Hematopoietic multipotent progenitor cell treated with erythropoietin and hydrocortisone succinate and interleukin-3 and kit ligand, for 17 days (in vitro differentiated cells): Measurements from ENCODE around the gene ACTL7A.

Experiments used
- DNase-seq: peaks from one replicate; pipeline ENCODE4 v3.0.0-alpha.2; 2015; ENCODE audit warnings: low spot score

The ACTL7A gene

GRCh38 chr9:108850293-108850897, 11.7 kb upstream of the ACTL7A start:
- DNase-seq, result peak; percentile 13

DNA sequence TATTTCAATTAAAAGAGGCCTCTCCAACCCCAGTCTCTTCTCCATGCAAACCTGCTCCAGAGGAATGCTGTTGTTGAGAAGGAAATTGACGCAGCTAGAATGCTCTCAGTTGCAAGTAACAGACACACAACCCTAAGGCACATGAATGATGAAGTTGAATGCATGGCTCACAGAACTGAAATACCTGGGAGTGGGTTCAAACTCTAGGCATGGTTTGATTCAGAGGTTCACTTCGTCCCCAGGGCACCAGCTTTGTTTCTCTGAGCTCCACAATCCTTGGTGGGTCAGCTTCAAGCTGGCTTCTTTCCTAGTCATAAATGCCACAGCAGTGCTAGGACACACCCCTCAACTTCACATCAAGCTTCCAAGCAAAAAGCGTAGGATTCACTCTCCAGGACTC, 10.9 kb upstream of the ACTL7A start:
- no peak for DNase-seq

- no peak for DNase-seq
These were observed 10.0 kb upstream of the ACTL7A start for GRCh38 chr9:108852079-108852478.

DNA sequence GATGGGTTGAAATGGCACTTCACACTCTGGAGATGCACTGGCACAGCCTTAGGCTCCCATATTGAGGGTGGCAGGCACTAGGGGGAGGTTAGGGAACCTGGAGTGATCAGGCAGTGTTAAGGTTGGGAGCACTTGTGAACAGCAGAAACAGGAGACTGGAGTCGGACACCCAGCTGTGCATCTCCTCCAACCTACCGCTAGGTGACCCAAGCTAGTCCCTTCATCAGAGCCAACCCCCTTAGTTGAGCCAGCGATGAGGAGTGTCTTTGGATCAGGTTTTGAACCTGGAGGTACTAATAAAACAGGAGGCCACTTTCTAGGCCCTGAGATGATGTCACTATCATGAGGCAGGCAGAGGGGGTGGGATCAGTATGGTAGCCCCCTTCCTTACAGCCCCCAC, 8.0 kb upstream of the ACTL7A start:
- DNase-seq, result no peak

GRCh38 chr9:108854641-108855528, 7.2 kb upstream of the ACTL7A start:
- DNase-seq, result no peak

DNA sequence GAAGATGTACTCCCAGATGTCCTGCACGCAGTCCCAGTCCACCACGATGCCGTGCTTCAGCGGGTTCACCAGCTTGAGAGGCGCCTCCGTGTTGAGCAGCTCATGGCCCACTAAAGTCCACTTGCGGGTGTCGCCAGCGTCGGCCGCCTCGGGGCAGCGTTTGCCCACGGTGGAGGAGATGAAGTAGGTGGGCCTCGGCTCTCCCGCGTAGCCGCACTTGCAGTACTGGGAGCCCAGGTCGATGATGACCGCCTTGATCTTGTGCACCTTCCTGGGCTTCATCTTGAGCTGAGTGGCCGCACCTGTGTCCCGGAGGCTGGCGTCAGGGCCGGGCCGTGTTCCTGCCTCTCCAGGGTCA, 6.6 kb upstream of the ACTL7A start:
- DNase-seq, result no peak

- DNase-seq, result no peak
These were observed 6.2 kb upstream of the ACTL7A start, which contains the start of gene ACTL7B for GRCh38 chr9:108855888-108856287. Gene ACTL7B (minus strand): TSS chr9:108855986. CDS start chr9:108855930, 56 bp downstream.

DNA sequence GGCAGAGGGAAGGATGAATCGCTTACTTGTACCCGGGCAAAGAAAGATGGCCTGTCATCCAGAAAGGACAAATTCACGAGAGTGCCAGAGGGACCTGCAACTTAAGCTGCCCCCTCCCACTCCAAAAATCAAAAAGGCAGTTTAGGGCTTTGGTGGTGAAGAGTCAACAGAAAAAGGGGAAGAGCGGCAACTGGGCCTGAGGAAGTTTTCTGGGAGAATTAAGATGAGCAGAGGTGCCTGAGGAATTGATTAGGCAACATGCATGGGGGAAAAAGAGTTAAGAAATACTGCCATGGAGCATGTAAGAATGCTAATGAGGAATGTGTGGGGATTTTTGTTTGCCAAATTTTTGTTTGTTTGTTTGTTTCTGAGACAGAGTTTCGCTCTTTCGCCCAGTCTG, 4.5 kb upstream of the ACTL7A start:
- DNase-seq, result no peak

GRCh38 chr9:108859459-108860114, 2.5 kb upstream of the ACTL7A start:
- DNase-seq, result no peak

- no peak for DNase-seq
These were observed 1.7 kb upstream of the ACTL7A start for GRCh38 chr9:108860354-108860753.

DNA sequence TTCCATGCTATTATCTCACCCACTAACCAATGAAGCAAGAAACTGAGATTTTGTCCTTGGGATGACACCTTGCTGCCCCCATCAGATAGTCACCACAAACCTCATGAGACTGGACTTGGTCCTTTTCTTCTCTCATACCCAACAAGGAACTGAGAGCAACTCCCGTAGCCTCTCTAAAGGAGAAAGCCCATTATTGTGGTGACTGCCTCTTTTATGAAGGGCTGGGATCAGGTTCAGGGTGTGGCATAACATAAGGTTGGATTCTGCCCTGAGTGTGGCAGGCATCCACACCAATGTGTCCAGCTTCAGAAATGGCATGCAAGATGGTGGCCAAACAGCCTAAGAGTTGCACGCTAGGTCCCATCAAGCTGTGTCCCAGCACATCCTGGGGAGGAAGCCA, 1.3 kb upstream of the ACTL7A start:
- no peak for DNase-seq

- DNase-seq, result no peak
These were observed 602 bp upstream of the ACTL7A start for GRCh38 chr9:108861464-108861863.

DNA sequence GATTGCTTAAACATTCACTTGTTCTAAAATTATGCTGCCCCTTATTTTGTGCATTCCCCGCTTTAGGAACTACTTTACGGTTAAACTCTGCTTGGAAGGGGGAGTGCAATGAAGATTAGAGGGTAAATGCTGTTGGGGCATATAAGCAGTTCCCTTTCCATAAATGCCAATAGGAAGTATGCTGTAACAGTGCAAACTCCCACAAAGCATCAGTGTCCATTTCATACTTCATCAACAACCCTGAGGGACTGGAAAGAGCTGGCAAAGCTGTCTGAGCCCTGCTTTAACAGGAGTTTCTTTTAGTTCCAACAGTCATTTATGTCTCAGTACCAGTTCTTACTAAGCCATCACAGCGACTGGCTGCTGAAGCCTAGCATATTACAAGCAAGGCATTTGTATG, 1.8 kb downstream of the ACTL7A start:
- no peak for DNase-seq

DNA sequence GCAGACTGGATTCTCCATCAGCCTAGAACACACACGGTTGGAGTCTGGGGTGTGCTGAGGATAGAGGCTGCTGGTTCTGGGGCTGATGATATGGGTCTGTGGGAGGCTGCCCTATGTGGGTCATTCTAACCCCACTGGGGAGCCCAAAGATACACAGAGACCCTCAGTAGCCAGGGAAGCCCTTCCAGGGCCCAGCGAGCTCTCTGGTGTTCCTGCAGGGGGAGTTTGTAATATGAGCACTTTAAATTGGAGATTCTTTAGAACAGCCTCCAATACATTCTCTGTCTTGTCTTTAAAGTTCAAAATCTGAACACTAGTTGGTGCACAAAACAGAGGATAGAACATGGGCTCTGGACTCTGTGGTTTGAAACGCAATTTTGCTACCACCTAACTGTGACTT, 2.4 kb downstream of the ACTL7A start:
- DNase-seq, result no peak

DNA sequence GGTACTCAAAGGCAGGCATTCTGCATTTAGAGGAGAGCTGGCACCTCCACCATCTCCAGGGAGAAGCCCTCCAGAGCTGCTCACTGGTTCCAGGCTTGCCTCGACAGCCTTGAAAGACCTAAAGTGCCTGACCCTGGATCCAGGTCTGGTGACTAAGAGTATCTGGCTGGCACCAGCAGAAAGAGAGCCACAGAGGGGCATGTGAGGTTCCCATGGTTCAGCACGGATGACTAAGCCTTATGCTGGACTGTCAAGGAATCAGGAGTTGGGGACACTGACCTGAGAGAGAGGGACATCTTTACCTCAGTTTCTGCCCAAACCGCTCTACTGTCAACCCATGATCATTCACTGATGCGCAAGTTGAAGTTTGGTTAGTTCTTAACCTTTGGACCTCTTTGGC, 3.0 kb downstream of the ACTL7A start:
- DNase-seq, result no peak

GRCh38 chr9:108866001-108866420, 3.9 kb downstream of the ACTL7A start:
- DNase-seq, result no peak

GRCh38 chr9:108867116-108867515, 5.0 kb downstream of the ACTL7A start:
- DNase-seq, result no peak

- no peak for DNase-seq
These were observed 5.8 kb downstream of the ACTL7A start for GRCh38 chr9:108867829-108868228.

DNA sequence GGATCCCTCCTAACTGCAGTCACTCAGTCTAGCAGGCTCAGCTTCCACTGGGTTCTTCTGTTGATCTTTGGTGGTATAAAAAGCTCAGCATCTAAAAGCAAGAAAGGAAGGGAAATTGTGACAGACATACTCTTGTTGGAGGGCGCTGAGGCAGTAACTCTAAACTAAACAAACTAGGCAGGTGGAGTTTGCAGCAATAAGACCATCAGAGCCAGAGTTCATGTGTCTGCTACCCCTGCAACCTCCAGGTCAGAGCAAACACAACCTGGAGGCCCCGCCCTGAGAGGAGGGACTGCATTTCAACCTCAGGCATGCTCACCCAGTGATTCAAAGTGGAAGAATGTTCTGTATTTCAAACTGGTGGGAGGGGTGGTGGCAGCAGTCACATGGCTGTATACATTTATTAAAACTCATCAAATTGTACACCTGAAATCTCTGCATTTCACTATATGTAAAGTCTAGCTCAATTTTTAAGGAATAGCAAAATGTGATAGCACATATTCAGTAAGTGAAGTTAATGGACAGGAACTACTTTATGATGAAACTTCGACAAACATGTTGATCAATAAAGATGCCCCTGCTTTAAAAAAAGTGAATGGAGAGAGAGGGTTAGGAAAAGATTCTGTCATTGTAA, 7.1 kb downstream of the ACTL7A start:
- no peak for DNase-seq

DNA sequence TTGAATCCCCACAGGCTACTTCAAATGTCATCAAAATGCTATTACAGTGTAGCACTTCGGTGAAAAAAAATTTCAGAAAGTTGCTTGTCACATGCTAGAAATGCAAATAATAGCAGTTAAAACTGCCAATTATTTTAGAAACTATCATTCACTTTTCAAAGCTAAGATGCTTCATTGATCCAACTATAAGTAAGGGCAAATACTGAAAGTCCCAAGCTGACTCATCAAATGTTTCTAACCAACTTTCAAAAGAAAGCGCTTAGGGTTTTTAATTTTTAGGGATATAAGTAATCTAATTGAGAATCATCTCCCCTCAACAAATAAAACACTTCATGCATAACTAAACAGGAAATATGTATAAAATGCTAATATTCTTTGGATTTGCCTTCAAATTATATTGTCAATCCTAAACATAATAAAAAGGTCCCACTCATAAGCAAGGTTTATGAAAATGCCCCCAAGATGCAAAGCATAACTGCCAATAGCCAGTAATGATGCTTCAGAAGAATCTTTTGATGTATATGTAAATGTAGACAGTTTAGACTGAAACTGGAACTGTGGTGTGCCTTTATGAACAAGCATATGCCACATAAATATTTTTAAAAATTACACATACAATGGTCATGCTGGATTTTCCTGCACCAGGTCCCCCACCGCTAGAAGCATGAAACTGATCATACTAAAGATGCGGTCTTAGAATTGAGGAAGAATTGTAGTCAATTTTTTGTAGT, 12.2 kb downstream of the ACTL7A start:
- no peak for DNase-seq

- DNase-seq, result no peak
These were observed 14.4 kb downstream of the ACTL7A start for GRCh38 chr9:108876425-108876824.

DNA sequence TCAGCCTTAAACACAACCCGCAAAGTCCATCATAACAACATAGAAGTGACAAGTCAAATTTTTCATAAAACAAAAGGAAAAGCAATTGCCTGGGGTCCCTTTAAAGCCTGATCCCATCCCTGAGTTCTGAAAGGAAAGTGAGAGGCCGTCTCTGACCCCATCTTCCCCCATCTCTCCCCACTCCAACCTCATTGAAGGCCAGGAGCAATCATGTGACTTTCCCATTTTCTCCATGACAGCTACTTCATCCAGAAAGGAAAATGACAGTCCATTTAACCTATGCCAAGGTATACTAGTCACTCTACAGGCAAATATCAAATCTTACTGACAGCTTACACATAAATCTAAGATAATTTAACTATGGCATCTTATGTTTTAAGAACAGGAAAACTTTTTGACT, 15.5 kb downstream of the ACTL7A start:
- no peak for DNase-seq
